ENCODE data around the gene NME3.

NME3 gene

GRCh38 chr16:1732071-1732470 lies 39.3 kb downstream of the NME3 start:
- no peak for TF ChIP-seq CTCF (IDR thresholded peaks at IDR 0.05; ENCODE audit: control extremely low read depth, extremely low read depth, low read depth, missing control alignments)
- ChIA-PET POLR2A (interaction anchor here (0.6 kb wide), 1 partner anchor 71 kb away, joined by 3 read pairs; no protein-coding TSS in a partner anchor), CTCF (interaction anchor here (0.6 to 1.5 kb wide), 2 partner anchors 14 to 42 kb away, joined by 3 to 4 read pairs; no protein-coding TSS in a partner anchor)

GRCh38 chr16:1731603-1732002 lies 39.7 kb downstream of the NME3 start:
- ChIA-PET POLR2A (no interaction called here), CTCF (interaction anchor here (1.5 kb wide), 1 partner anchor 14 kb away, joined by 4 read pairs; no protein-coding TSS in a partner anchor)
- no peak for DNase-seq (ENCODE audit: extremely low spot score)
- TF ChIP-seq CTCF (IDR thresholded peaks at IDR 0.05; ENCODE audit: control extremely low read depth, extremely low read depth, low read depth, missing control alignments) = no peak

More at GRCh38 chr16:1732071-1732470, 39.3 kb downstream of the NME3 start:
- DNase-seq (ENCODE audit: extremely low spot score) = no peak

GRCh38 chr16:1731073-1731472 lies 40.3 kb downstream of the NME3 start:
- no peak for TF ChIP-seq CTCF (IDR thresholded peaks at IDR 0.05; ENCODE audit: control extremely low read depth, extremely low read depth, low read depth, missing control alignments)
- ChIA-PET POLR2A (no interaction called here), CTCF (no interaction called here)
- DNase-seq (ENCODE audit: extremely low spot score) = no peak

- CTCF ChIA-PET = no interaction called here
- TF ChIP-seq CTCF (IDR thresholded peaks at IDR 0.05; ENCODE audit: control extremely low read depth, extremely low read depth, low read depth, missing control alignments) = no peak
- DNase-seq (ENCODE audit: extremely low spot score) = no peak
- POLR2A ChIA-PET = no interaction called here
Observed at GRCh38 chr16:1729445-1729844, 41.9 kb downstream of the NME3 start.

GRCh38 chr16:1729026-1729425 lies 42.3 kb downstream of the NME3 start:
- no peak for TF ChIP-seq CTCF (IDR thresholded peaks at IDR 0.05; ENCODE audit: control extremely low read depth, extremely low read depth, low read depth, missing control alignments)

GRCh38 chr16:1727651-1728624 lies 43.4 kb downstream of the NME3 start:
- ChIA-PET POLR2A (no interaction called here), CTCF (no interaction called here)
- DNase-seq (ENCODE audit: extremely low spot score) = no peak
- no peak for TF ChIP-seq CTCF (IDR thresholded peaks at IDR 0.05; ENCODE audit: control extremely low read depth, extremely low read depth, low read depth, missing control alignments)

More at GRCh38 chr16:1729026-1729425, 42.3 kb downstream of the NME3 start:
- DNase-seq (ENCODE audit: extremely low spot score) = no peak
- POLR2A ChIA-PET = no interaction called here
- CTCF ChIA-PET = no interaction called here

All from GM10248 (cell line).